ENCODE data around the gene TKT. TPM values are rescaled to one million over a fixed set of nuclear protein-coding genes. Genes with fewer than 3 reads are reported as not detected.
A peak's percentile ranks its signal among the peaks of the same experiment; 100 is the strongest.
"Not testable (repeated sequence)": the region's sequence is repeated elsewhere in the genome, so short reads cannot be mapped to it uniquely, and the experiment has no call there.

The TKT gene
- total RNA-seq, 2 experiments from 2014 or later: 315 to 323 TPM

GRCh38 chr3:53258600-53259426 lies 3.0 kb upstream of the TKT start:
- no peak overlapping the region for H3K4me3 Mint-ChIP-seq
- no peak overlapping the region for H3K27ac Mint-ChIP-seq
- no peaks in the 10 kb centered on the region for H3K9me3 Mint-ChIP-seq (ENCODE audit: insufficient read depth)
- ATAC-seq: no peak
- H3K27me3 Mint-ChIP-seq (ENCODE audit: low read depth): peaks cover 6% of the 10 kb centered on the region
- peaks cover 16% of the 10 kb centered on the region for H3K4me1 Mint-ChIP-seq (ENCODE audit: low read depth)
- ChIA-PET CTCF (interaction anchor here (0.6 to 1.5 kb wide), 3 partner anchors 145 to 378 kb away, joined by 3 to 5 read pairs (median 3); no protein-coding TSS in a partner anchor), POLR2A (interaction anchor here (1.3 kb wide), 1 partner anchor 16 kb away, joined by 4 read pairs; no protein-coding TSS in a partner anchor)
- DNase-seq: no peak
- H3K36me3 Mint-ChIP-seq (ENCODE audit: low read depth): peaks cover 5% of the 10 kb centered on the region

GRCh38 chr3:53257465-53257864 lies 1.6 kb upstream of the TKT start:
- ATAC-seq (no peak), DNase-seq (no peak)
- no peak overlapping the region for H3K27ac Mint-ChIP-seq
- peaks cover 29% of the 10 kb centered on the region for H3K4me1 Mint-ChIP-seq (ENCODE audit: low read depth)
- POLR2A ChIA-PET: no interaction called here
- H3K9me3 Mint-ChIP-seq (ENCODE audit: insufficient read depth): no peaks in the 10 kb centered on the region
- H3K36me3 Mint-ChIP-seq (ENCODE audit: low read depth): peaks cover 12% of the 10 kb centered on the region
- no peak overlapping the region for H3K4me3 Mint-ChIP-seq
- H3K27me3 Mint-ChIP-seq (ENCODE audit: low read depth): peaks cover 6% of the 10 kb centered on the region
- CTCF ChIA-PET: interaction anchor here (1.3 kb wide), 1 partner anchor 148 kb away, joined by 3 read pairs; no protein-coding TSS in a partner anchor

- Mint-ChIP-seq H3K36me3 (ENCODE audit: low read depth) (peaks cover 17% of the 10 kb centered on the region), H3K27me3 (ENCODE audit: low read depth) (peaks cover 6% of the 10 kb centered on the region), H3K4me3 (no peak overlapping the region), H3K9me3 (ENCODE audit: insufficient read depth) (no peaks in the 10 kb centered on the region), H3K4me1 (ENCODE audit: low read depth) (peaks cover 35% of the 10 kb centered on the region), H3K27ac (peak overlapping the region; percentile 18)
- ATAC-seq: no peak
- ChIA-PET POLR2A (no interaction called here), CTCF (interaction anchor here (1.3 kb wide), 1 partner anchor 148 kb away, joined by 3 read pairs; no protein-coding TSS in a partner anchor)
- no peak for DNase-seq
Observed at GRCh38 chr3:53256704-53257055, 858 bp upstream of the TKT start.

- peak overlapping the region; percentile 93 for H3K4me3 Mint-ChIP-seq
- POLR2A ChIA-PET: interaction anchor here (1.0 to 2.0 kb wide), 4 partner anchors 13 to 95 kb away, joined by 3 to 6 read pairs (median 3); no protein-coding TSS in a partner anchor
Observed at GRCh38 chr3:53255423-53255774, 423 bp downstream of the TKT start.

GRCh38 chr3:53254509-53255422 lies 1.1 kb downstream of the TKT start:
- ChIA-PET CTCF (interaction anchor here (0.9 to 2.3 kb wide), 7 partner anchors 10 to 140 kb away, joined by 3 to 7 read pairs (median 3); no protein-coding TSS in a partner anchor), POLR2A (interaction anchor here (0.7 to 2.0 kb wide), 5 partner anchors 12 to 94 kb away, joined by 3 to 6 read pairs (median 3); no protein-coding TSS in a partner anchor)
- peak; percentile 74 for DNase-seq
- peak; percentile 52 for ATAC-seq
- Mint-ChIP-seq H3K4me1 (ENCODE audit: low read depth) (peaks cover 46% of the 10 kb centered on the region), H3K27me3 (ENCODE audit: low read depth) (peaks cover 6% of the 10 kb centered on the region), H3K36me3 (ENCODE audit: low read depth) (peaks cover 17% of the 10 kb centered on the region), H3K27ac (peak overlapping the region; percentile 88), H3K4me3 (peak overlapping the region; percentile 93), H3K9me3 (ENCODE audit: insufficient read depth) (no peaks in the 10 kb centered on the region)

More at GRCh38 chr3:53255423-53255774, 423 bp downstream of the TKT start:
- ATAC-seq (peak; percentile 74), DNase-seq (peak; percentile 52)
- CTCF ChIA-PET: interaction anchor here (0.9 to 2.3 kb wide), 3 partner anchors 35 to 96 kb away, joined by 3 to 7 read pairs (median 3); no protein-coding TSS in a partner anchor
- peak overlapping the region; percentile 88 for H3K27ac Mint-ChIP-seq
- peaks cover 6% of the 10 kb centered on the region for H3K27me3 Mint-ChIP-seq (ENCODE audit: low read depth)
- H3K4me1 Mint-ChIP-seq (ENCODE audit: low read depth): peaks cover 39% of the 10 kb centered on the region
- peaks cover 17% of the 10 kb centered on the region for H3K36me3 Mint-ChIP-seq (ENCODE audit: low read depth)
- H3K9me3 Mint-ChIP-seq (ENCODE audit: insufficient read depth): no peaks in the 10 kb centered on the region

- Mint-ChIP-seq H3K4me3 (peak overlapping the region; percentile 93), H3K4me1 (ENCODE audit: low read depth) (peaks cover 52% of the 10 kb centered on the region), H3K9me3 (ENCODE audit: insufficient read depth) (no peaks in the 10 kb centered on the region), H3K36me3 (ENCODE audit: low read depth) (peaks cover 17% of the 10 kb centered on the region), H3K27me3 (ENCODE audit: low read depth) (peaks cover 6% of the 10 kb centered on the region), H3K27ac (peak overlapping the region; percentile 88)
- ATAC-seq (no peak), DNase-seq (no peak)
- CTCF ChIA-PET: interaction anchor here (0.6 to 2.3 kb wide), 6 partner anchors 9 to 157 kb away, joined by 3 to 7 read pairs (median 4); no protein-coding TSS in a partner anchor
- POLR2A ChIA-PET: interaction anchor here (0.7 to 2.0 kb wide), 3 partner anchors 11 to 22 kb away, joined by 3 to 6 read pairs (median 3); no protein-coding TSS in a partner anchor
Observed at GRCh38 chr3:53253707-53254508, 1.9 kb downstream of the TKT start.

- not testable (repeated sequence) for DNase-seq; H3K27me3 Mint-ChIP-seq (ENCODE audit: low read depth); H3K9me3 Mint-ChIP-seq (ENCODE audit: insufficient read depth); ATAC-seq
- ChIA-PET CTCF (interaction anchor here (0.7 to 1.7 kb wide), 3 partner anchors 22 to 68 kb away, joined by 3 to 7 read pairs (median 3); no protein-coding TSS in a partner anchor), POLR2A (interaction anchor here (1.1 to 1.2 kb wide), 2 partner anchors 8 to 18 kb away, joined by 3 read pairs; no protein-coding TSS in a partner anchor)
- peaks cover 17% of the 10 kb centered on the region for H3K36me3 Mint-ChIP-seq (ENCODE audit: low read depth)
- H3K4me3 Mint-ChIP-seq: peak overlapping the region; percentile 93
- peaks cover 60% of the 10 kb centered on the region for H3K4me1 Mint-ChIP-seq (ENCODE audit: low read depth)
- H3K27ac Mint-ChIP-seq: peak overlapping the region; percentile 66
Observed at GRCh38 chr3:53252947-53253322, 2.9 kb downstream of the TKT start.

- ATAC-seq: no peak
- Mint-ChIP-seq H3K9me3 (ENCODE audit: insufficient read depth) (no peaks in the 10 kb centered on the region), H3K36me3 (ENCODE audit: low read depth) (peaks cover 17% of the 10 kb centered on the region), H3K4me1 (ENCODE audit: low read depth) (peaks cover 65% of the 10 kb centered on the region), H3K27ac (peak overlapping the region; percentile 66), H3K4me3 (peak overlapping the region; percentile 93), H3K27me3 (ENCODE audit: low read depth) (peaks cover 2% of the 10 kb centered on the region)
- no peak for DNase-seq
- POLR2A ChIA-PET: interaction anchor here (1.1 to 1.2 kb wide), 3 partner anchors 9 to 95 kb away, joined by 3 to 7 read pairs (median 3); partner anchors contain the start of gene DCP1A
- CTCF ChIA-PET: interaction anchor here (0.6 to 0.9 kb wide), 4 partner anchors 33 to 142 kb away, joined by 3 read pairs; no protein-coding TSS in a partner anchor
Observed at GRCh38 chr3:53252096-53252946, 3.5 kb downstream of the TKT start.

GRCh38 chr3:53250881-53251605 lies 4.8 kb downstream of the TKT start:
- POLR2A ChIA-PET: interaction anchor here (1.1 kb wide), 1 partner anchor 96 kb away, joined by 7 read pairs; the partner anchor contains the start of gene DCP1A
- Mint-ChIP-seq H3K9me3 (ENCODE audit: insufficient read depth) (no peaks in the 10 kb centered on the region), H3K27me3 (ENCODE audit: low read depth) (no peaks in the 10 kb centered on the region), H3K4me1 (ENCODE audit: low read depth) (peaks cover 69% of the 10 kb centered on the region), H3K36me3 (ENCODE audit: low read depth) (peaks cover 23% of the 10 kb centered on the region), H3K27ac (peak overlapping the region; percentile 39), H3K4me3 (no peak overlapping the region)
- CTCF ChIA-PET: no interaction called here
- no peak for DNase-seq
- ATAC-seq: no peak
